HFF-Myc (cell line): ENCODE data around the gene TMEM135.

Source experiments
- DNase-seq: peaks from one replicate; pipeline ENCODE4 v3.0.0-alpha.2; 2011; ENCODE audit warnings: low read depth; ENCODE audit errors: extremely low read depth
- H3K4me3 ChIP-seq: replicated peaks from 2 replicates; pipeline ENCODE4 v1.5.1; 2011; ENCODE audit warnings: low read depth, mild to moderate bottlenecking, control low read depth, low read length
- CTCF ChIP-seq: IDR thresholded peaks from 2 replicates; pipeline ENCODE4 v1.5.1; 2012; ENCODE audit warnings: mild to moderate bottlenecking, low read depth, low read length, control low read depth; ENCODE audit errors: missing control alignments

The TMEM135 gene

DNA sequence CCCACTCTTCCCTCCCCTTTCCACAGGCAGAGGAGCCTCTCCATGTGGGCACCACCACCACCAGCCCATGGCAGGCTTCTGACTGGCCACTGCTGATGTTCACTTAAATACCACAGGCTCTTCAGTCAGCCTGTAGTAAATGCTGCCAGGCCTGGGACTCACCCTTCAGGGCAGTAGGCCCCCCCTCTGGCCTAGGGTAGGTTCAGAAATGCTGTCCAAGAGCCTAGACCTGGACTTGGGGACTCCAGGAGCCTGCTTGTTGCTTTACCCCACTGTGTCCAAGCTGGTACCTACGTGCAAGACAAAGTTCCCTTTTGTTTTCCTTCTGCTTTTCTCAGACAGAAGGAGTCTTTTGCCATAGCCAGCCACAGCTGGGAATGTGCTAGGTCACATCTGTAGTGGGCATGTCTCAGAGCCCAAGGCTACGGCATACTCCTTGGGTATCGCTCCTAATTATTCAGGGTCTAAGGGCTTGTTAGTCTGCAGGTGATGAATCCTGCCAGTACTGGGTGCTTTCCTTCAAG, 38.6 kb downstream of the TMEM135 start:
- no peak for DNase-seq
- TF ChIP-seq CTCF, result no peak
- H3K4me3 ChIP-seq, result no peak overlapping the region

- no peak for DNase-seq
- no peak for TF ChIP-seq CTCF
- no peak overlapping the region for H3K4me3 ChIP-seq
Observed at GRCh38 chr11:87076874-87077429, 39.2 kb downstream of the TMEM135 start.

GRCh38 chr11:87081358-87081757, 43.6 kb downstream of the TMEM135 start:
- no peak overlapping the region for H3K4me3 ChIP-seq
- DNase-seq, result no peak
- TF ChIP-seq CTCF, result no peak

- no peak for TF ChIP-seq CTCF
- no peak for DNase-seq
- no peak overlapping the region for H3K4me3 ChIP-seq
Observed at GRCh38 chr11:87082590-87082989, 44.9 kb downstream of the TMEM135 start.

DNA sequence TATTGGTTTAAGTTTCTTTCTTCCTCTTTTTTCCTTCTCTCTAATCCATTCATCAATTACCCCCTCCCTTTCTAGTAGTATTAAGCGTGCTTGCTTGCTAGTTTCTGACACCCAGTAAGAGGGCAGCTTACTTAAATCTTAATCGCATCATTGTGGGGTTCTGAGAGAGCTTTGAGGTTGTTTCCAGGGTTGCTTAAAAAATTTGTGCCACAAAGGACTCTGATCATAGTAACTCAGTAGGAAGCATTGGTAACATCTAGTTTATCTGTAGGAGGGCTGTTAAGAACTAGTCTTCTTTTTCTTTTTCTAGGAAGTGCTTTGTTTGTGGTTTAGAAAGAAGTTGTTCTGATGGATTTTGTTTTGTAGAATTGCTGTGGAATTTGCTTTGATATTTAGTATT, 45.3 kb downstream of the TMEM135 start:
- TF ChIP-seq CTCF, result no peak
- DNase-seq, result no peak
- no peak overlapping the region for H3K4me3 ChIP-seq

DNA sequence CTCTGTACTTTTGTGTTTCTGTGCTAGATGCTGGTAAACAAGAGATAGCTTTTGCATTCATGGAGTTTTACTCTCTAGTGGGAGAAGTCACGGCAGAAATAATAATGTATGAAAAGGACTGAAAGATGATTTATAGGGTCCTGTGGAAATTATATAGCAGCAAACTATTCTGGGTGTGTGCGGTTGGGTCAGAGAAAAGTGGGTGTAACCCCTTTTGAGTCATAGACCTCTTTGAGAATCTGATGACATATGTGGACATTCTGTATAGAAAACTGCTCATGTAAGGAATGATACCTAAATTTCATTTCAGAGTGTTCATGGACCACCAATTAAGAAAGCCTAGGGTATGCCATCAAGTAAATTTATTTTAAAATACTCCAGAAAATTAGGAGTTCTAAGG, 54.4 kb downstream of the TMEM135 start:
- no peak overlapping the region for H3K4me3 ChIP-seq
- TF ChIP-seq CTCF, result no peak
- no peak for DNase-seq

DNA sequence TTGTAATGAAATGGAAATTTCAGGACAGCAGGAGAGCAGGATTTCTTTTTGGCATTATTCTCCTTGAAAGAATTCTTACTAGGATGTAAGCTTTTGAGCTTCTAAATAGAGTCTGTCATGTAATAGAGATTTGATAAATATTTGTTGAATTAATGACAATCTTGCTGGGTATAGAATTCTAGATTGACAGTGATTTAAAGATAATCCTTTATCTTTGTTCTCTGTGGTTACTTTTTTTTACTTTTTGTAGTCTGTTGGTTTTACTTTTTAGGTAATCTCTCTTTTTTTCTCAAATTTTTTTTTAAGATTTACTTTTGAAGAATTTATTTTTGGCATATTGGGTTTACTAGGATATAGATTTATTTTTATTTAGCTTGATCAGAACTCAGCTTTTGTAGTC, 54.8 kb downstream of the TMEM135 start:
- no peak for TF ChIP-seq CTCF
- no peak for DNase-seq
- H3K4me3 ChIP-seq, result no peak overlapping the region
